ENCODE data around the gene ZNF442. TPM values are rescaled to one million over a fixed set of nuclear protein-coding genes. Genes with fewer than 3 reads are reported as not detected.
"Not testable (repeated sequence)": the region's sequence is repeated elsewhere in the genome, so short reads cannot be mapped to it uniquely, and the experiment has no call there.

ZNF442 gene
- total RNA-seq, 1 donor from 2014 or later, result 8.8 TPM

GRCh38 chr19:12330340-12330739, 35.1 kb downstream of the ZNF442 start:
- no peak for DNase-seq (ENCODE audit: low read depth)

GRCh38 chr19:12325690-12326089, 39.8 kb downstream of the ZNF442 start:
- no peak for DNase-seq (ENCODE audit: low read depth)

GRCh38 chr19:12318782-12319413, 46.6 kb downstream of the ZNF442 start:
- DNase-seq (ENCODE audit: low read depth), result no peak

GRCh38 chr19:12314553-12314952, 50.9 kb downstream of the ZNF442 start:
- no peak for DNase-seq (ENCODE audit: low read depth)

- not testable (repeated sequence) for DNase-seq (ENCODE audit: low read depth)
These were observed 56.6 kb downstream of the ZNF442 start for GRCh38 chr19:12308891-12309290.

Other genes starting within 250 kb of the ZNF442 start
- 8.2 and 16.3 TPM in 2 replicates for gene ZNF20, start 225.3 kb downstream of the ZNF442 start, total RNA-seq
- gene ZNF625, start 208.9 kb downstream of the ZNF442 start, total RNA-seq, result 7.8 and 17.4 TPM in 2 replicates
- gene ZNF136, start 202.6 kb downstream of the ZNF442 start, total RNA-seq, result 5.9 and 16.1 TPM in 2 replicates
- gene ZNF44, start 70.8 kb downstream of the ZNF442 start, total RNA-seq, result 8.3 and 27.6 TPM in 2 replicates
- 5.4 and 12.8 TPM in 2 replicates for gene ZNF563, start 32.0 kb downstream of the ZNF442 start, total RNA-seq
- gene ZNF799, start 35.6 kb upstream of the ZNF442 start, total RNA-seq, result 11.7 and 12.3 TPM in 2 replicates
- gene ZNF443, start 75.3 kb upstream of the ZNF442 start, total RNA-seq, result 10.8 and 12.7 TPM in 2 replicates
- 5.2 and 8.1 TPM in 2 replicates for gene ZNF709, start 119.1 kb upstream of the ZNF442 start, total RNA-seq
- gene ZNF564, start 185.8 kb upstream of the ZNF442 start, total RNA-seq, result 8.3 and 19.9 TPM in 2 replicates
- gene ZNF490, start 245.1 kb upstream of the ZNF442 start, total RNA-seq, result 10.2 and 19.6 TPM in 2 replicates
- 13.2 and 21.0 TPM in 2 replicates for gene ZNF791, start 245.2 kb upstream of the ZNF442 start, total RNA-seq

Data from renal cortical epithelial cell (primary cell).